Spleen (tissue), 11 donors: Measurements from ENCODE around the gene PGS1. TPM values are rescaled to one million over a fixed set of nuclear protein-coding genes. Genes with fewer than 3 reads are reported as not detected.

Source experiments
- DNase-seq: peaks from one replicate; pipeline ENCODE4 v3.0.0-alpha.2; 2020
- H3K27ac ChIP-seq, 8 donors: fragments of 200-600 bp; sonication (generic) in 7 of 8; 1 replicate in 4 of 8; 2 replicates in 4 of 8; pipeline versions ENCODE4 v1.5.0 to v1.8.0; 2016 to 2021; ENCODE audit warnings: inconsistent platforms in 4 of 8, mild to moderate bottlenecking in 4 of 8, moderate library complexity in 1 of 8
- H3K27me3 ChIP-seq, 7 donors: fragments of 200-600 bp; sonication (generic) in 6 of 7; replicated peaks in 1 of 7; 1 replicate in 4 of 7; 2 replicates in 3 of 7; pipeline versions ENCODE4 v1.5.0 to v1.8.0; 2016 to 2021; ENCODE audit warnings: inconsistent platforms in 3 of 7, mild to moderate bottlenecking in 1 of 7
- H3K36me3 ChIP-seq, 6 donors: fragments of 200-600 bp; sonication (generic) in 5 of 6; 1 replicate in 4 of 6; 2 replicates in 2 of 6; pipeline versions ENCODE4 v1.5.0 to v1.8.0; 2016 to 2021; ENCODE audit warnings: inconsistent platforms in 2 of 6
- H3K4me1 ChIP-seq, 6 donors: fragments of 200-600 bp; sonication (generic) in 5 of 6; 1 replicate in 3 of 6; 2 replicates in 3 of 6; pipeline versions ENCODE4 v1.5.0 to v1.8.0; 2016 to 2021; ENCODE audit warnings: inconsistent platforms in 3 of 6
- H3K4me3 ChIP-seq, 8 donors: fragments of 200-600 bp; sonication (generic) in 7 of 8; 1 replicate in 4 of 8; 2 replicates in 4 of 8; pipeline versions ENCODE4 v1.5.0 to v1.8.0; 2016 to 2021; ENCODE audit warnings: inconsistent platforms in 4 of 8, mild to moderate bottlenecking in 4 of 8, moderate library complexity in 2 of 8
- H3K9me3 ChIP-seq, 8 donors: fragments of 200-600 bp; sonication (generic) in 7 of 8; 1 replicate in 4 of 8; 2 replicates in 4 of 8; pipeline versions ENCODE4 v1.5.0 to v1.8.0; 2016 to 2021; ENCODE audit warnings: inconsistent platforms in 4 of 8
- CTCF ChIP-seq, 11 experiments: fragments of 200-600 bp in 7 of 11; fragments of 450-650 bp in 4 of 11; sonication (generic) in 4 of 11; IDR thresholded peaks in 8 of 11; conservative IDR thresholded peaks in 3 of 11; 1 replicate in 7 of 11; 2 replicates in 4 of 11; pipeline versions ENCODE4 v1.4.0 to v1.8.0; 2016 to 2021; ENCODE audit warnings: antibody characterized with exemption in 11 of 11, inconsistent platforms in 4 of 11, mild to moderate bottlenecking in 1 of 11
- POLR2A ChIP-seq, 3 donors: fragments of 450-650 bp; IDR thresholded peaks; one replicate each; pipeline ENCODE4 v1.5.1; 2017; ENCODE audit warnings: antibody characterized with exemption in 3 of 3, mild to moderate bottlenecking in 1 of 3
- POLR2AphosphoS5 ChIP-seq, 3 donors: sonication (generic); formaldehyde crosslinking; IDR thresholded peaks; one replicate each; pipeline ENCODE4 v1.5.1; 2017; ENCODE audit warnings: antibody characterized with exemption in 3 of 3
- WGBS, 5 donors: extraction: QIAGEN DNeasy Blood & Tissue Kit in 3 of 5; methylation state at CpG; one replicate each; pipeline versions ENCODE4 v1.1.5 to v1.1.7; 2013 to 2018; 5-methylcytosine and 5-hydroxymethylcytosine counted together
- intact Hi-C: fragments of 100-400 bp; cut with DNase I; formaldehyde crosslinking; loops from one replicate; pipeline ENCODE4 v1.15.0; 2023; ENCODE audit warnings: low total_unique reads
- polyA plus RNA-seq, 3 donors: library from polyadenylated mRNA; stranded (reverse); fragments of 200-250 nt; gene quantifications; one replicate each; pipeline ENCODE4 v1.2.1, GENCODE V29; 2013
- total RNA-seq, 7 donors: library from RNA; depleted of rRNA in 3 of 7; stranded (reverse); fragments of >200 nt in 3 of 7; fragmentation: NEBNext Ultra II Directional in 4 of 7; extraction: Animal tissue kit (Norgen Biotek cat#: 25700) in 4 of 7; gene quantifications; one replicate each; pipeline versions ENCODE4 v1.1.0 to v1.2.1, GENCODE V29; 2016 to 2021
- donor health status: healthy with polysubstance abuse.
- donor health status: DM: no; HTN: no; CAD: no; lungs with moderate emphysema.
- donor health status: DM: no; HTN: no; CAD: no.
- donor health status: Bipolar disorder and iron deficiency.
- donor health status: healthy.
- donor health status: DM: no; HTN: no; CAD: no.
- donor health status: DM: yes; HTN: yes; CAD: no.

The PGS1 gene
- total and polyA plus RNA-seq, 10 donors, result 20.0 to 217 (median 109) TPM

- H3K4me1 ChIP-seq, result peaks cover 32 to 70% (median 66%) of the 10 kb centered on the region in 6 donors
- H3K4me3 ChIP-seq, result peak overlapping the region; percentile 58 to 98 (median 89)
- DNase-seq, result no peak
- WGBS, 5 donors, result 0 to 2% (median 1%) methylated on average over 25 to 69 of the region's 70 CpGs
- intact Hi-C loops, result no loop called here
- H3K27me3 ChIP-seq, result peaks cover 0 to 22% (median 0%) of the 10 kb centered on the region in 7 donors
- peak overlapping the region; percentile 85 to 98 (median 96) for H3K27ac ChIP-seq
- H3K36me3 ChIP-seq, result peaks cover 0 to 35% (median 25%) of the 10 kb centered on the region in 6 donors
- TF ChIP-seq CTCF (IDR thresholded peaks at IDR 0.05 in 8 of 11, conservative IDR thresholded peaks at IDR 0.05 in 3 of 11) (no peak), POLR2AphosphoS5 (IDR thresholded peaks at IDR 0.05) (peak in 2 of 3 donors; percentile 3 to 43), POLR2A (IDR thresholded peaks at IDR 0.05) (no peak)
- H3K9me3 ChIP-seq, result no peaks in the 10 kb centered on the region
These were observed 19.0 kb upstream of the PGS1 start for GRCh38 chr17:78359321-78359996.

- Histone ChIP-seq H3K4me1 (peaks cover 31 to 70% (median 63%) of the 10 kb centered on the region in 6 donors), H3K36me3 (peaks cover 0 to 35% (median 25%) of the 10 kb centered on the region in 6 donors), H3K9me3 (no peaks in the 10 kb centered on the region), H3K4me3 (peak within 1 kb of the TSS; percentile 58 to 98 (median 89)), H3K27me3 (peaks cover 0 to 27% (median 0%) of the 10 kb centered on the region in 7 donors), H3K27ac (peak within 1 kb of the TSS; percentile 85 to 98 (median 96))
- WGBS, 5 donors, result 0 to 1% (median 0%) methylated on average over 25 to 59 of the region's 59 CpGs
- intact Hi-C loops, result loop anchor here (5.0 kb wide), 1 partner anchor 57 kb away; no protein-coding TSS in a partner anchor
- peak in 2 of 3 donors; percentile 91 to 96 for TF ChIP-seq POLR2A (IDR thresholded peaks at IDR 0.05)
- TF ChIP-seq CTCF (IDR thresholded peaks at IDR 0.05 in 8 of 11, conservative IDR thresholded peaks at IDR 0.05 in 3 of 11), result no peak
- TF ChIP-seq POLR2AphosphoS5 (IDR thresholded peaks at IDR 0.05), result peak; percentile 93 to 97 (median 93)
- DNase-seq, result peak; percentile 99
These were observed 18.5 kb upstream of the PGS1 start, which contains the start of gene SOCS3 for GRCh38 chr17:78359997-78360370. Gene SOCS3 (minus strand): TSS chr17:78360077. CDS start chr17:78359095, 982 bp downstream.

- TF ChIP-seq POLR2AphosphoS5 (IDR thresholded peaks at IDR 0.05), result peak; percentile 75 to 91 (median 76)
- TF ChIP-seq POLR2A (IDR thresholded peaks at IDR 0.05), result no peak
- TF ChIP-seq CTCF (IDR thresholded peaks at IDR 0.05 in 8 of 11, conservative IDR thresholded peaks at IDR 0.05 in 3 of 11), result peak; percentile 94 to 98 (median 96)
- peaks cover 33 to 70% (median 60%) of the 10 kb centered on the region in 6 donors for H3K4me1 ChIP-seq
- peaks cover 0 to 33% (median 0%) of the 10 kb centered on the region in 7 donors for H3K27me3 ChIP-seq
- peaks cover 0 to 33% (median 25%) of the 10 kb centered on the region in 6 donors for H3K36me3 ChIP-seq
- peak; percentile 99 for DNase-seq
- 3 to 6% (median 4%) methylated on average over 36 to 49 of the region's 49 CpGs for WGBS, 5 donors
- H3K4me3 ChIP-seq, result peak overlapping the region; percentile 37 to 94 (median 86)
- no peaks in the 10 kb centered on the region for H3K9me3 ChIP-seq
- H3K27ac ChIP-seq, result peak overlapping the region; percentile 66 to 98 (median 96)
- intact Hi-C loops, result loop anchor here (5.0 kb wide), 1 partner anchor 57 kb away; no protein-coding TSS in a partner anchor
These were observed 17.9 kb upstream of the PGS1 start for GRCh38 chr17:78360371-78361224.
